HFFc6 (cell line): ENCODE results near the gene ZNF207. TPM values are rescaled to one million over a fixed set of nuclear protein-coding genes. Genes with fewer than 3 reads are reported as not detected.

Source experiments
- DNase-seq: peaks from one replicate; pipeline ENCODE4 v3.0.0-alpha.2; 2018
- H3K27ac Mint-ChIP-seq: 2 replicates; pipeline ENCODE4 v1.8.0; 2020; ENCODE audit warnings: mild to moderate bottlenecking, mixed read lengths
- H3K27me3 Mint-ChIP-seq: 2 replicates; pipeline ENCODE4 v1.8.0; 2021; ENCODE audit warnings: mild to moderate bottlenecking, moderate library complexity, mixed read lengths; ENCODE audit not compliant: insufficient read depth
- H3K36me3 Mint-ChIP-seq: 2 replicates; pipeline ENCODE4 v1.8.0; 2021; ENCODE audit warnings: low read depth, mixed read lengths
- H3K4me1 Mint-ChIP-seq: 2 replicates; pipeline ENCODE4 v1.8.0; 2020; ENCODE audit warnings: low read depth, mixed read lengths
- H3K4me3 Mint-ChIP-seq: 2 replicates; pipeline ENCODE4 v1.8.0; 2020; ENCODE audit warnings: mild to moderate bottlenecking, moderate library complexity, mixed read lengths
- H3K9me3 Mint-ChIP-seq: 2 replicates; pipeline ENCODE4 v1.8.0; 2020; ENCODE audit warnings: mild to moderate bottlenecking, mixed read lengths
- CTCF ChIP-seq: fragments of 200-600 bp; sonication (generic); IDR thresholded peaks from 2 replicates; pipeline ENCODE4 v1.5.0; 2021; ENCODE audit warnings: antibody characterized with exemption, mild to moderate bottlenecking
- total RNA-seq, 6 experiments: library from RNA; stranded (reverse); fragmentation: NEBNext Ultra II Directional; extraction: Animal tissue kit (Norgen Biotek cat#: 25700); gene quantifications; 2 replicates in 1 of 6; 3 replicates in 5 of 6; pipeline ENCODE4 v1.2.3, GENCODE V29; 2021

ZNF207 gene
- total RNA-seq, 6 experiments from 2014 or later: 128 to 173 (median 153) TPM

- peaks cover 40% of the 10 kb centered on the region; the same call in 1 of the 2 replicates for H3K36me3 Mint-ChIP-seq
- DNase-seq: no peak
- no peaks in the 10 kb centered on the region for H3K9me3 Mint-ChIP-seq
- 0 out of 2 replicates have a peak overlapping the region, but pooled peaks have one; percentile 31 for H3K27ac Mint-ChIP-seq
- no peak for TF ChIP-seq CTCF
- peaks cover 4% of the 10 kb centered on the region; the same call in 1 of the 2 replicates for H3K27me3 Mint-ChIP-seq
- H3K4me1 Mint-ChIP-seq: peaks cover 34% of the 10 kb centered on the region
- peak overlapping the region; percentile 36; the same call in 1 of the 2 replicates for H3K4me3 Mint-ChIP-seq
These were observed 6.8 kb downstream of the ZNF207 start for GRCh38 chr17:32356750-32357149.

GRCh38 chr17:32357615-32358014 is 7.7 kb downstream of the ZNF207 start:
- DNase-seq: no peak
- Mint-ChIP-seq H3K4me1 (peaks cover 30% of the 10 kb centered on the region), H3K36me3 (peaks cover 35% of the 10 kb centered on the region; the same call in 1 of the 2 replicates), H3K27ac (no peak overlapping the region), H3K27me3 (peaks cover 4% of the 10 kb centered on the region; the same call in 1 of the 2 replicates), H3K9me3 (no peaks in the 10 kb centered on the region), H3K4me3 (no peak overlapping the region)
- TF ChIP-seq CTCF: no peak

- no peak for TF ChIP-seq CTCF
- H3K4me3 Mint-ChIP-seq: no peak overlapping the region
- DNase-seq: no peak
- H3K36me3 Mint-ChIP-seq: peaks cover 33% of the 10 kb centered on the region; the same call in 1 of the 2 replicates
- no peaks in the 10 kb centered on the region for H3K9me3 Mint-ChIP-seq
- peaks cover 5% of the 10 kb centered on the region for H3K4me1 Mint-ChIP-seq
- no peak overlapping the region for H3K27ac Mint-ChIP-seq
- peaks cover 4% of the 10 kb centered on the region; the same call in 1 of the 2 replicates for H3K27me3 Mint-ChIP-seq
These were observed 11.3 kb downstream of the ZNF207 start for GRCh38 chr17:32361270-32361669.

- no peaks in the 10 kb centered on the region for H3K27me3 Mint-ChIP-seq
- H3K36me3 Mint-ChIP-seq: peaks cover 29% of the 10 kb centered on the region
- no peaks in the 10 kb centered on the region for H3K9me3 Mint-ChIP-seq
- no peak overlapping the region for H3K27ac Mint-ChIP-seq
- peaks cover 18% of the 10 kb centered on the region for H3K4me1 Mint-ChIP-seq
- no peak for TF ChIP-seq CTCF
- DNase-seq: no peak
- H3K4me3 Mint-ChIP-seq: no peak overlapping the region; the same call in 1 of the 2 replicates
These were observed 20.5 kb downstream of the ZNF207 start for GRCh38 chr17:32370426-32370825.

GRCh38 chr17:32382526-32383223 is 32.7 kb downstream of the ZNF207 start:
- Mint-ChIP-seq H3K9me3 (no peaks in the 10 kb centered on the region), H3K36me3 (peaks cover 44% of the 10 kb centered on the region), H3K4me3 (no peak overlapping the region), H3K27ac (no peak overlapping the region; the same call in 1 of the 2 replicates), H3K4me1 (peaks cover 21% of the 10 kb centered on the region), H3K27me3 (peaks cover 4% of the 10 kb centered on the region; the same call in 1 of the 2 replicates)
- TF ChIP-seq CTCF: no peak
- no peak for DNase-seq
